ENCODE results near the gene TH. TPM values are rescaled to one million over a fixed set of nuclear protein-coding genes. Genes with fewer than 3 reads are reported as not detected.

TH gene
- total and polyA plus RNA-seq, 2 donors = 0.14 to 0.46 TPM

- 89% methylated on average over 33 of the region's 33 CpGs for WGBS
- Histone ChIP-seq H3K4me3 (ENCODE audit: low read length in 2 of 2) (no peak overlapping the region), H3K27me3 (ENCODE audit: control insufficient read depth in 2 of 2, insufficient read depth in 1 of 2, low read length in 1 of 2) (peaks cover 10 to 39% of the 10 kb centered on the region in 2 donors), H3K36me3 (ENCODE audit: control insufficient read depth in 2 of 2, insufficient read depth in 2 of 2, low read length in 1 of 2) (no peaks in the 10 kb centered on the region), H3K9me3 (ENCODE audit: control insufficient read depth in 2 of 2, insufficient read depth in 1 of 2, low read length in 1 of 2) (no peaks in the 10 kb centered on the region), H3K4me1 (ENCODE audit: control insufficient read depth in 2 of 2, insufficient read depth in 2 of 2, low read length in 2 of 2) (no peaks in the 10 kb centered on the region), H3K27ac (ENCODE audit: low read depth in 1 of 2, low read length in 1 of 2) (no peak overlapping the region)
- DNase-seq (ENCODE audit: low read depth in 6 of 9, low spot score in 9 of 9) = no peak
These were observed 3.2 kb downstream of the TH start for GRCh38 chr11:2168286-2169004.

DNA sequence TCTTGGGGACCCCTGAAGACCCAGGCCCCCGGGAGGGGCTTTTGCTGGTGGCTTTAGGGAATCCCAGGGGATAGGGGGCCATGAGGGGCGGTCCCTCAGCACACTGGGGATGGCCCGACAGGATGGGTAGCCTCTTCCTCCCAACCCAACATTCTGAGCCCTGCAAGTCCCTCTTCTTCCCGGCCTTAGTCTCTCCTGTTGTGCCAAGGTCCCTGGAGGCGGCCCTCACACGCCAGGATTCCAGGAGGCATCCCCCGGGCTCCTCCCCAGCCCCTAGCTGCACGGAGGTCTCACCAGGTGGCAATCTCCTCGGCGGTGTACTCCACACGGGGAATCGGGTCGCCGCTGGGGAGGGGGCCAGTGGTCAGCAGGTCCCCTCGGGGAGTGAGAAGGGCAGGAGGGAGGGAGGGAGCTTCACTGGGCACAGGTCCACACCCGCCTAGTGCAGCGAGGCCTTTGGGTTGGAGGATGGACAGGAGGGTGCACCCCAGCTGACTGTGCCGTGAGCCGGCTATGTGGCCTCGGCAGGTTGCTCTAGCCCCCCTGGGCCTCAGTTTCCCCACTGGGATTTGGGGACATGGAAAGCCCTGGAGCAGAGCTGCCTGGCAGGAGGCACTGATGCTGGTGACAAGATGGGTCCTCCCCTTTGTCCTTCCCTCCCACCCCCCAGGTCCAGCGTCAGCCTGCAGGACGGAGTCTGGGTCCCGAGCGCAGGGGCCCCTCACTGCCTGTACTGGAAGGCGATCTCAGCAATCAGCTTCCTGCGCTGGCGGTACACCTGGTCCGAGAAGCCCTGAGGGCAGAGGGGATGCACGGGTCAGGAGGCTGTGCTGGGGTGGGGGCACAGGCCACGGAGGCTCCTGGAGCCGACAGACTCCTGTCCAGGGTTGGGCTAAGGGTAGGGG is 4.2 kb downstream of the TH start:
- Histone ChIP-seq H3K4me3 (ENCODE audit: low read length in 2 of 2) (no peak overlapping the region), H3K4me1 (ENCODE audit: control insufficient read depth in 2 of 2, insufficient read depth in 2 of 2, low read length in 2 of 2) (no peaks in the 10 kb centered on the region), H3K9me3 (ENCODE audit: control insufficient read depth in 2 of 2, insufficient read depth in 1 of 2, low read length in 1 of 2) (no peaks in the 10 kb centered on the region), H3K36me3 (ENCODE audit: control insufficient read depth in 2 of 2, insufficient read depth in 2 of 2, low read length in 1 of 2) (no peaks in the 10 kb centered on the region), H3K27ac (ENCODE audit: low read depth in 1 of 2, low read length in 1 of 2) (no peak overlapping the region), H3K27me3 (ENCODE audit: control insufficient read depth in 2 of 2, insufficient read depth in 1 of 2, low read length in 1 of 2) (peaks cover 10 to 39% of the 10 kb centered on the region in 2 donors)
- 81% methylated on average over 31 of the region's 31 CpGs for WGBS
- no peak for DNase-seq (ENCODE audit: low read depth in 6 of 9, low spot score in 9 of 9)

DNA sequence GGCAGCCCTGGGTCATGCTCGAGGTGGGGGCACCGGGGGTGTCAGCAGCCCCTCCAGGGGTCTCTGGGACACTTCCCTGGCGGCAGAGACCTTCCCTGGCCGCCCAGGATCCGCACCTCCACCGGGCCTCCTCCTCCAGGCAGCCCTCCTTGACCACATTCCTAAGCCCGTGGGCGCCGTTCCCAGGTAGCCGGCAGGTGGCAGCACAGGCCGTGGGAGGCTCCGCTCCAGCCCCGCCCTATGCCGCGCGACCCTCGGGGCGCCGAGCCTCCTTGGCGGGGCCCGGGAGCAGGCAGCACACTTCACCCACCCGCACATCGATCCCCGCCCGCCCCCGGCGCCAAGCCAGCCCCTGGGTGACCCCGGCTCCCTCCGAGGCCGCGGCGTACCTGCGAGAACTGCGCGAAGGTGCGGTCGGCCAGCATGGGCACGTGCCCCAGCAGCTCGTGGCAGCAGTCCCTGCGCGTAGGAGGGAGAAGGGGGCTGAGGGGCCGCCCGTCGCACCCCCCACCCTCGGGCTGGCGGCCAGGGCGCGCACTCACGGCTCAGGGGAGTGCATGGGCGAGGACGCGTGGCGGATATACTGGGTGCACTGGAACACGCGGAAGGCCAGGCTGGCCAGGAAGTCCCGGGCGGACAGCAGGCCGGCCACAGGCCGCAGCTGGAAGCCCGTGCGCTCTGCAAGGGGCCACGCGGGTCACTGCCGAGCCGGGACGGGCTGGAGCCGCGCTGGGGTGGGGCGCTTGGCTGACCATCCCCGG is 5.3 kb downstream of the TH start:
- Histone ChIP-seq H3K4me3 (ENCODE audit: low read length in 2 of 2) (no peak overlapping the region), H3K27ac (ENCODE audit: low read depth in 1 of 2, low read length in 1 of 2) (no peak overlapping the region), H3K9me3 (ENCODE audit: control insufficient read depth in 2 of 2, insufficient read depth in 1 of 2, low read length in 1 of 2) (no peaks in the 10 kb centered on the region), H3K36me3 (ENCODE audit: control insufficient read depth in 2 of 2, insufficient read depth in 2 of 2, low read length in 1 of 2) (no peaks in the 10 kb centered on the region), H3K4me1 (ENCODE audit: control insufficient read depth in 2 of 2, insufficient read depth in 2 of 2, low read length in 2 of 2) (no peaks in the 10 kb centered on the region), H3K27me3 (ENCODE audit: control insufficient read depth in 2 of 2, insufficient read depth in 1 of 2, low read length in 1 of 2) (peaks cover 10 to 39% of the 10 kb centered on the region in 2 donors)
- DNase-seq (ENCODE audit: low read depth in 6 of 9, low spot score in 9 of 9) = peak in 4 of 9 donors; percentile 25 to 51 (median 42)
- 17% methylated on average over 70 of the region's 70 CpGs for WGBS

DNA sequence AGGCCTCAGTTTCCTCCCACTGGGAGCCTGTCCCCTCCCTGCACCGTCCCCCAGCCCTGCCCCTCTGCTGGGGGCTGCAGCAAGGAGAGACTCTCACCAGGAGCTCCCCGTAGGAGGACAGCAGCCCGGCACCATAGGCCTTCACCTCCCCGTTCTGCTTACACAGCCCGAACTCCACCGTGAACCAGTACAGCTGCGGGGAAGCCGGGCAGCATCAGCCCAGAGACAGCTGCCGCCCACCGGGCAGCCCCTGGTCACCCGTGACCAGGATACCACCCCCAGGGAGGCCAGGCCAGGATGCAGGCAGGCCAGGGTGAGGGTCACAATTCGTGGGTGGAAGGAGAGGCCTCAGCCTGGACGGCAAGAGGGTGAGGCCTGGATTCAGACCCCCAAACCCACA is 6.0 kb downstream of the TH start:
- no peak overlapping the region for H3K27ac ChIP-seq (ENCODE audit: low read depth in 1 of 2, low read length in 1 of 2)
- H3K4me1 ChIP-seq (ENCODE audit: control insufficient read depth in 2 of 2, insufficient read depth in 2 of 2, low read length in 2 of 2) = no peaks in the 10 kb centered on the region
- no peaks in the 10 kb centered on the region for H3K9me3 ChIP-seq (ENCODE audit: control insufficient read depth in 2 of 2, insufficient read depth in 1 of 2, low read length in 1 of 2)
- peaks cover 10 to 39% of the 10 kb centered on the region in 2 donors for H3K27me3 ChIP-seq (ENCODE audit: control insufficient read depth in 2 of 2, insufficient read depth in 1 of 2, low read length in 1 of 2)
- no peak overlapping the region for H3K4me3 ChIP-seq (ENCODE audit: low read length in 2 of 2)
- WGBS = 90% methylated on average over 13 of the region's 13 CpGs
- H3K36me3 ChIP-seq (ENCODE audit: control insufficient read depth in 2 of 2, insufficient read depth in 2 of 2, low read length in 1 of 2) = no peaks in the 10 kb centered on the region
- DNase-seq (ENCODE audit: low read depth in 6 of 9, low spot score in 9 of 9) = no peak

- H3K27me3 ChIP-seq (ENCODE audit: control insufficient read depth in 2 of 2, insufficient read depth in 1 of 2, low read length in 1 of 2) = peaks cover 10 to 35% of the 10 kb centered on the region in 2 donors
- no peaks in the 10 kb centered on the region for H3K4me1 ChIP-seq (ENCODE audit: control insufficient read depth in 2 of 2, insufficient read depth in 2 of 2, low read length in 2 of 2)
- WGBS = 92% methylated on average over 20 of the region's 20 CpGs
- no peak for DNase-seq (ENCODE audit: low read depth in 6 of 9, low spot score in 9 of 9)
- H3K9me3 ChIP-seq (ENCODE audit: control insufficient read depth in 2 of 2, insufficient read depth in 1 of 2, low read length in 1 of 2) = no peaks in the 10 kb centered on the region
- no peak overlapping the region for H3K4me3 ChIP-seq (ENCODE audit: low read length in 2 of 2)
- no peaks in the 10 kb centered on the region for H3K36me3 ChIP-seq (ENCODE audit: control insufficient read depth in 2 of 2, insufficient read depth in 2 of 2, low read length in 1 of 2)
- no peak overlapping the region for H3K27ac ChIP-seq (ENCODE audit: low read depth in 1 of 2, low read length in 1 of 2)
These were observed 6.6 kb downstream of the TH start for GRCh38 chr11:2164861-2165555.

GRCh38 chr11:2164081-2164480 is 7.5 kb downstream of the TH start:
- H3K4me3 ChIP-seq (ENCODE audit: low read length in 2 of 2) = no peak overlapping the region
- H3K4me1 ChIP-seq (ENCODE audit: control insufficient read depth in 2 of 2, insufficient read depth in 2 of 2, low read length in 2 of 2) = no peaks in the 10 kb centered on the region
- WGBS = 94% methylated on average over 22 of the region's 22 CpGs
- H3K36me3 ChIP-seq (ENCODE audit: control insufficient read depth in 2 of 2, insufficient read depth in 2 of 2, low read length in 1 of 2) = no peaks in the 10 kb centered on the region
- no peaks in the 10 kb centered on the region for H3K9me3 ChIP-seq (ENCODE audit: control insufficient read depth in 2 of 2, insufficient read depth in 1 of 2, low read length in 1 of 2)
- DNase-seq (ENCODE audit: low read depth in 6 of 9, low spot score in 9 of 9) = no peak
- no peak overlapping the region for H3K27ac ChIP-seq (ENCODE audit: low read depth in 1 of 2, low read length in 1 of 2)
- H3K27me3 ChIP-seq (ENCODE audit: control insufficient read depth in 2 of 2, insufficient read depth in 1 of 2, low read length in 1 of 2) = peaks cover 10 to 28% of the 10 kb centered on the region in 2 donors

DNA sequence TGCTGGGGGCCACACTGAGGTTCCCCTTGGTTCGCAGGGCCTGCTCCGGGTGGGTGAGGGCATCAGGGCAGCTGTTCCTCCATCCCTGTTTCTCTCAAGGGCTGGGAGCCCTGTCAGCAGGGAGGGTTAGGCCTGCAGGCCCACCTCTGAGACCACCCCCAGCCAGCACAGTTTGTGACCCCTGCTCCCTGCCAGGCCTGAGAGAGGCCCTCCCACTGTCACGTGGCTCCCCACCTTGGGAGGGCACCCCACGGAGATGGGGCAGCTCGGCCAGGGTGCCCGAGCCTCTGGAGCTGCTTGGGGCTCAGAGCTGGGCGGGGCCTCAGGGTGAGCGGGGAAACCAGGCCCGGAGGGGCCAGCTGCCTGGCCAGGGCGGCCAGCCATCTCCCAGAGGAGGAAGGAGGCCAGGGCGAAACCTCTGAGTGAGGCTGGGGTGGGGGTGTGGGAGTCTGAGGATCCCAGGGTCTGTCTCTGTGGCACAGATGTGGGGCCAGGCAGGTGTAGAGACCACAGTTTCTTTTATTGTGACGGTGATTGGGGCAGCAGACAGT is 8.1 kb downstream of the TH start:
- no peaks in the 10 kb centered on the region for H3K9me3 ChIP-seq (ENCODE audit: control insufficient read depth in 2 of 2, insufficient read depth in 1 of 2, low read length in 1 of 2)
- H3K4me3 ChIP-seq (ENCODE audit: low read length in 2 of 2) = no peak overlapping the region
- H3K4me1 ChIP-seq (ENCODE audit: control insufficient read depth in 2 of 2, insufficient read depth in 2 of 2, low read length in 2 of 2) = no peaks in the 10 kb centered on the region
- H3K36me3 ChIP-seq (ENCODE audit: control insufficient read depth in 2 of 2, insufficient read depth in 2 of 2, low read length in 1 of 2) = no peaks in the 10 kb centered on the region
- H3K27me3 ChIP-seq (ENCODE audit: control insufficient read depth in 2 of 2, insufficient read depth in 1 of 2, low read length in 1 of 2) = peaks cover 10 to 28% of the 10 kb centered on the region in 2 donors
- WGBS = 84% methylated on average over 12 of the region's 12 CpGs
- DNase-seq (ENCODE audit: low read depth in 6 of 9, low spot score in 9 of 9) = no peak
- H3K27ac ChIP-seq (ENCODE audit: low read depth in 1 of 2, low read length in 1 of 2) = no peak overlapping the region

- no peaks in the 10 kb centered on the region for H3K36me3 ChIP-seq (ENCODE audit: control insufficient read depth in 2 of 2, insufficient read depth in 2 of 2, low read length in 1 of 2)
- no peaks in the 10 kb centered on the region for H3K4me1 ChIP-seq (ENCODE audit: control insufficient read depth in 2 of 2, insufficient read depth in 2 of 2, low read length in 2 of 2)
- WGBS = 95% methylated on average over 13 of the region's 13 CpGs
- no peak within 1 kb of the TSS for H3K27ac ChIP-seq (ENCODE audit: low read depth in 1 of 2, low read length in 1 of 2)
- no peaks in the 10 kb centered on the region for H3K9me3 ChIP-seq (ENCODE audit: control insufficient read depth in 2 of 2, insufficient read depth in 1 of 2, low read length in 1 of 2)
- DNase-seq (ENCODE audit: low read depth in 6 of 9, low spot score in 9 of 9) = no peak
- H3K27me3 ChIP-seq (ENCODE audit: control insufficient read depth in 2 of 2, insufficient read depth in 1 of 2, low read length in 1 of 2) = peaks cover 0 to 8% of the 10 kb centered on the region in 2 donors
- H3K4me3 ChIP-seq (ENCODE audit: low read length in 2 of 2) = no peak within 1 kb of the TSS
These were observed 10.8 kb downstream of the TH start, which contains the start of gene INS for GRCh38 chr11:2160736-2161259. TSS of gene INS (minus strand) at chr11:2161209. CDS start at chr11:2160971, 238 bp downstream.
